NCI-H1048 (cell line): ENCODE results near the gene GREB1L.

Experiments
- DNase-seq: peaks from one replicate; lab custom pipeline; 2025; lab: John Stamatoyannopoulos, UW

The GREB1L gene

DNA sequence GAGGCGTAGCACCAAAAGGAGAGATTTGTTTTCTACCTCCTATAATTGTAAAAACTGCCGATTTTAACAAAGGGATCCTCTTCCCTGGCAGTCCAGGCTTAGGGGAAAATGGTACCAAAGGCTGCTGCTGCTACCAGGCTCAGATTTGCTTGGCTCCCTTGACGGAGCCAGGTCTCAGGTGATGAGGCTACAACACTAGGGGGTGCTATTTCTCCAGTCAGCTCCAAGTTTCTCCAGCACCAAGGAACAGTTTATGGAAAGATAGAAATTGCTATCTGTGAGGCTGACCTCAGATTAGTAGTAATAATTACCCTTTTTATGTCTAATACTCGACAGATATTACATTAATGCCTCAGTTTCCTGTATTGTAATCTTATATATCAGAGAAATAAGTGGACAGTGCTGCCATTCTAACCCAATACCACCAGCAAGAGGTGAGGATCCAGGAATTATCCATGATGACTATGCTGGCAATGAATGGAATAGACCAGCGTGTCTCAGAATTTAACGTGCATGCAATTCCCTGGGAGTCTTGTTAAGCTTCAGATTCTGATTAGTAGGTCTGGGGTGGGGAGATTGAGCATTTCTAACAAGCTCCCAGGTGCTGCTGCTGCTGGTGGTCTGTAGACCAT, 247.2 kb downstream of the GREB1L start:
- DNase-seq, result peak; percentile 28

DNA sequence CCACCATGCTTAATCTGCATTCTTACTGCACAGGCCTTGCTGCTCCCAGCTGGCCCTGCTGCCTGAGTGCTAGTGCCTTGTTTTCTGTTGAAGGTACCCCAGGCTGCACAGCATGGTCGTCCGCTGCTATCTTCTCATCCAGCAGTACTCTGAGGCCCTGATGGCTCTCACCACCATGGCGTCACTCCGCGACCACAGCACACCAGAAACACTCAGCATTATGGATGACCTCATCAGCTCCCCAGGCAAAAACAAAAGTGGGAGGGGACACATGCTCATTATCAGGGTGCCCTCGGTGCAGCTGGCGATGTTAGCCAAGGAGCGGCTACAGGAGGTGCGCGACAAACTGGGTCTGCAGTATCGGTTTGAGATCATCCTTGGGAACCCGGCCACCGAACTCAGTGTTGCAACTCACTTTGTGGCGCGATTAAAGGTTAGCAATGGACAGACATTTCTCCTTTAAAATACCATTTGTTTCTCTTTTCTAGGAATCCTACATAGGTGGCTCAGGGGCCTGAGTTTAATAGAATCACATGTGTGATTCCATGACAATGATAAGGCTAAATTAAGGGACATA, 248.0 kb downstream of the GREB1L start:
- no peak for DNase-seq

DNA sequence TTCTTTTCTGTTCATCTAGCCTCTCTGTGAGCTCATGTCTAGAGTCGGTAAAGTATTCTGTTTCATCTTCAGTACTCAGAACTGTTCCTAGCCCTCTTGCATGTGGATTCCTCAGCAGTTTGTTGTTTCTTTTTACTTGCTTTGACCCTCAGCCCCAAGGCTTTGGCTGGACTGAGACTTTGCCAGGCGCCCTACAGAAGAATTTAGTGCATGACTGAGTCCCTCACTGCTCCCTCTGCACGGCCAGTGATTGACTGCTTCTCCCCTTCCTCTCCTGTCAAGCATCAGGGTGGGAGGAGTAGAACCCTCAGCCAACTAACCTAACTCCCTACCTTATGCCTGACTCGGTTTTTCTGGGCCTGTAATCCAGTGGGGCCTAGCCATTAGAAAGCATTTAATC, 248.7 kb downstream of the GREB1L start:
- no peak for DNase-seq

DNA sequence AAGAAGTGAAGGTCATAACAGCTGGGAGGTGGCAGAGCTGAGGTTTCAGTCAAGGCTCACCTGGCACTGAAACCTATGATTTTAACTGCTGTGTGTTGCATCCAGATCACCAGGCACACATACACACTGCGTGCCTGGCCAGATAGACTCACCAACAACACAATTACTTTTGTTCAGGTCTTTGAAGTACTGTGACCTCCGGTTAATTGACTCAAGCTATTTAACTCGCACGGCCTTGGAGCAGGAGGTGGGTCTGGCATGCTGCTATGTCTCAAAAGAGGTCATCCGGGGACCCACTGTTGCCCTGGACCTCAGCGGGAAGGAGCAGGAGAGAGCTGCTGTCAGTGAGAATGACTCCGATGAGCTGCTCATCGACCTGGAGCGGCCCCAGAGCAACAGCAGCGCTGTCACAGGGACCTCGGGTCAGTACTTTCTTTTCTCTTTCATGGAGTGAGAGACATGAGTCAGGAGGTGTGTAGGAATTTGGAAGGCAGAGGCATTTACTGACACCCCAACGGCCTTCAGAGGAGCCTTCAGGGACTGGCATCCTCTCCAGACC, 254.3 kb downstream of the GREB1L start:
- no peak for DNase-seq

DNA sequence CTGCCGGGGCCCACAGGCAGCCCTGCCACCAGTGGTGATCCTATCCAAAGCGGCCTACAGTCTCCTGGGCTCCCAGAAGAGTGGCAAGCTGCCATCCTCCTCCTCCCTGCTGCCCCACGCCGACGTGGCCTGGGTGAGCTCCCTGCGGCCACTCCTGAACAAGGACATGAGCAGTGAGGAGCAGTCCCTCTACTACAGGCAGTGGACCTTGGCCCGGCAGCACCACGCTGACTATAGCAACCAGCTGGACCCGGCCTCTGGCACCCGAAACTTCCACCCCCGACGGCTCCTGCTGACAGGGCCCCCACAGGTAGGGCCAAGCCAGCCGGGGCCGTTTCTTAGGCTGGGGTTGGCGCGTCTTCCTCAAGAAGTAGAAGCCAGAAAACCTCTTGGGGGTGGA, 258.0 kb downstream of the GREB1L start:
- DNase-seq, result no peak

DNA sequence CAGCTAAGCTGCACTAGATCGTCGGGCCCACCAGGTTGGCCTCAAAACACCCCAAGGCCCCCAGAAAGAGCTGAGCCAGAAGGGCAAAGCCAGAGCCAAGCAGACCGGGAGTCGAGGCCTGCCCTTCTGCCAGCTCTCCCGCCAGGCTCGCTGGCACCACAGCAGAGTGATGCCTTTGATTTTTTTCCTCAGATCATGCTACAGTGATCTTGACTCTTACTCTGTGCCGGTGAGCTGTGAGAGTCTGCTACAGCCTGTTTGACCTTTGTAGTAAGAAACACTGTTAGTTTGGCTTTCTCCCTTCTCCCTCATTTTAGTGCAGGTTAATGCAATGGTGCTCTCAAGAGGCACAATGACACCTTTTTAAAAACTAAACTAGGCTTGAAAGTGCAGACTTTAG, 260.6 kb downstream of the GREB1L start:
- no peak for DNase-seq

DNA sequence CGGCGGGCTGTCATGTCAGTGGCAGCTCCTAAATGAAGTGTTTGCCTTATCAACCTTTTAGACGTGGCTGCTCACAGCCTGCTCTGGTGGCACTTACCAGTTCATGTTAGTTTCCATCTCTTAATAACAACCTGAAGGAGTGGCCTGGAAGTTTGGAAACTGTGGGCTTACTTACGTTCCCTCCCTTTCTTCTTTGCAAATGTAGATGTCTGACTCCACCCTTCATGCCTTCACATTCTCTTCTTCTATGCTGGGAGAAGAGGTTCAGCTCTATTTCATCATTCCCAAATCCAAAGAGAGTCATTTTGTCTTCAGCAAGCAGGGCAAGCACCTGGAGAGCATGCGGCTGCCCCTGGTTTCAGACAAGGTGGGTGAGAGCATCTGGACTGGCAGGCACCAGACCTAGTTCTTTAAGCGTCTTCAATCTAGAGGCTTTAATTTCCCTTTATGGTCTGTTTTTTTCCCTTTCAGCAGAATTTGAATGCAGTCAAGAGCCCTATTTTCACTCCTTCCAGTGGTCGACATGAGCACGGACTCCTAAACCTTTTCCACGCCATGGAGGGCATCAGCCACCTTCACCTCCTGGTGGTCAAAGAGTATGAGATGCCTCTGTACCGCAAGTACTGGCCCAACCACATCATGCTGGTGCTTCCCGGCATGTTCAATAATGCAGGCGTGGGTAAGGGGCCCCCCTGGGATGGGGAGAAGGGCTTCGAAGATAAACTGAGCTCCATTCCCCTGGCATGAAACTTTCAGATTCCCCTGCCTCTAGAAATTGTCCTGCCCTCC, 266.1 kb downstream of the GREB1L start:
- DNase-seq, result no peak

DNA sequence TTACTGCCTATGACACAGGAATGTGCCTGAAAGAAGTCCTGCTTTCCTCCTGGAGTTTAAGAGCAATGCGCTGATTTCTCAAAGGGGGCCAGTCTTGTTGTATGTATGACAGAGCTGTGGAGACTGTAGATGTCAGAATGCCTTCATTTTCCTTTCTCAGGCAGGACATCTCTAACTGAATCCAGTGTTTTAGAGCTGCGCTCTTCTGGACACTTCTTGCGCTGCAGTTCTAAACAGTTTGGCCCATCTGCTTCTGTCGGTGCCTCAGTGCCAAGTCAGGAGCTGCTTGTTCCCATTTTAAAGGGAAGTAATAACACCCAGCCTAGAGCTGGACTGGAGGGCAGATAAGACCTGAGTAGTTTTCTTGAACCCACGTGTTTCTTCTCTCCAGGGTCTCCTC, 267.0 kb downstream of the GREB1L start:
- no peak for DNase-seq

DNA sequence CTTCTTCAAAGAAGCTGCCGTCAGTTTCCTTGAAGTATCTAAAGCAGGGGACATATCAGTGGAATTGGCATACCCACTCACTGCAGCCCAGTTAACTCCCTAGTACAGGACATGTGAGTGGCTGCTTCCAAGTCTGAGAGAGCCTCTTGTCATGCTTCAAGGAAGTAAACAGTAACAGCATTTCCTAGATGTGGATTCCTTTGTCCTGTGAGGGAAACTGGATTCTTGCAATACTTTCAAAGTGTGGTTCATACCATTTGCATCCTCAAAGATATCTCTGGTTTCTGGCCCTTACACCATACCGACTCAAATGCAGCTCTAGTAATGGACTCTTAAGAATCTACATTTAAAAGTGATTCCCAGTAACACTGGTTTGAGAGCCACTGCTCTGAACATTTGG, 271.3 kb downstream of the GREB1L start:
- no peak for DNase-seq

DNA sequence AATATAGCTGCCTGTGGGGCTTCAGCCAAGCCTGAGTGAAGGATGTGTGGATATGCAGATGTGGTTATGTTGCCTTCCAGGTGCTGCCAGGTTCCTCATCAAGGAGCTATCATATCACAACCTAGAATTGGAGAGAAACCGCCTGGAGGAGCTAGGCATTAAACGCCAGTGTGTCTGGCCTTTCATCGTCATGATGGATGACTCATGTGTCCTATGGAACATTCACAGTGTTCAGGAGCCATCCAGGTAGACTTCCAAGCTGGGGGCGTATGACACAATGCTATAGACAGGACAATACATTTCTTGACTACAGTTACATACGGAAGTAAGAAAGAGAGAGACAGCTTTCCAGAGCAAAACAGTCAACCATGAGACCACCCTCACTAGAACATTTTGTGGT, 271.7 kb downstream of the GREB1L start:
- DNase-seq, result no peak

DNA sequence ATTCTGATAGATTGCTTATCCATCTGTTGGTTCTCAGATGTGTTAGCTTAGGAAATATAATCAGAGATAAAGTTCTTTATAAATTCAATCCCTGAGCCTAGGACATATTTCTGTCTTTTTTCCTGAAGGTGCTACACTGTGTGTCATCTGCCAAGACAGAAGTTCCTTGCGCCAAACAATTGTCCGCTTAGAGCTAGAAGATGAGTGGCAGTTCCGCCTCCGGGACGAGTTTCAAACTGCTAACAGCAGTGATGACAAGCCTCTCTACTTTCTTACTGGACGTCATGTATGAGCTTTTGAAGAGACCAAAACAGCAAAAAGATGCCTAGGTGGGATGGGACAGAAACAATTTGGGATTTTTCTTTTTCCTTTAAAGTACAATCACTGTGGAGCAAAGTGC, 280.5 kb downstream of the GREB1L start:
- no peak for DNase-seq

DNA sequence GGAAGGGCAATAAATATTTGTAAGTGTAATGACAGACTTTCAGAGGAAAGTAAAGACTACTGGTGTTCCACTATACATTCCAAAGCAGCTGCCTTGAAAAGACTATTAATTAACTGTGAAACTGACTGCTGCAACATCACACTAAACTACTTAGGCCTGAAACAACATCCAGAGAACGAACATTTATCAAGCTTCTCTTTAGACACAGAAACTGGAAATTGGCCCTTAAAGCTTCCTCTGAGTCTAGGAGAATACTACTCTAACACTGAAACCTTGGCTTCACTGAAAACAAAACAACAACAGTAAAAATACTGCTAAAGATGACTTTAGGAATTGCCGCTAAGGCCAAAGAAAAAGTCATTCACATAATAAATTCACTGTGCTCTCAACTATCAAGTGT, 283.9 kb downstream of the GREB1L start:
- no peak for DNase-seq

DNA sequence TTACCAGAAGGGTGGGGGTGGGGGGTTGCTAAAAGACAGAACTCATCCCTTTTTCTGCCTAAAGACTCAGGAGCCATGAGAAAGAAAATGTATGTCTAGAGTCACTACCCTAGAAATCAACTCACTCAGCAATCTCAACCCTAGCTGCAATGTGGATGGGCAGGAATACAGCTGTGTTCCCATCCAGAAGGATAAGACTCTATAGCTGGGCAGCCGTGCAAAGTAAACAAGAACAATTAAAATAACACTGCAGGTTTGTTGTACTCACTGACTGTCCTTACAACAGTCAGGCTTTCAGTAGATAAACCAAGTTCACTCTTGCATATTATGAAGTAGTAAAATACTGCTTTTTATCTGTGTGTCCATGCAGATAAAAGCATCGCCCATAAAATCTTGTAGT, 284.4 kb downstream of the GREB1L start:
- DNase-seq, result no peak

DNA sequence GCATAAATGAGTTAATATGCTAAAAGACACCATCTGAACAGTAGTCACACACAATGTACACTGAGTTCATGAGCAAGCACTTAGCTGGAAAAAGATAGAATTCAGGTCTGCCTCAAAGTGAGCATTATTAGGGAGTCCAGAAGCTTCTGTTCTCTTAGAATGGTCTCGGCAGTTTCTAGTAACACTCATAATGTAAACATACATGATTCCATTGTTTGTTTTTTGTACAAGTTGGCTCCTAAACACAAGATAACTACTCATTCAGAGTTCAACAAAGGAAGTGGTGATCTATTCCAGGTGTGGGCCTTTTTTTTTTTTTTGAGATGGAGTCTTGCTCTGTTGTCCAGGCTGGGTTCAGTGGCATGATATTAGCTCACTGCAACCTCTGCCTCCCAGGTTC, 292.3 kb downstream of the GREB1L start:
- no peak for DNase-seq

DNA sequence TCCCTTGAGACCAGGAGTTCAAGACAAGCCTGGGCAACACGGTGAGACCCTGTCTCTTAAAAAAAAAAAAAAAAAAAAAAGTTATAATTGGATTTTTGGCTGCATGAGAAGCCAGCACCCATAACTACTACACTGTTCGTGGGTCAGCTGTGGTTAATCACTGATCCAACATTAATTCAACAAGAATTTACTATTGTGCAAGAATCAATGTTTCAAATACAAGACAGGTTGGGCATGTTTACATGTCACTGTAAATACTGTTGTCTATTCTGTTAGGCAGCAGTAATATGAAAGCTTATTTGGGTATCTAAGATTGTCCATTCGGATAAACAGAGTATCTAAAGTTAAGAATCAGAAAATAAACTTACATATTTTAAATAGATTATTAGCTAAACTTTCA, 296.2 kb downstream of the GREB1L start:
- DNase-seq, result no peak

DNA sequence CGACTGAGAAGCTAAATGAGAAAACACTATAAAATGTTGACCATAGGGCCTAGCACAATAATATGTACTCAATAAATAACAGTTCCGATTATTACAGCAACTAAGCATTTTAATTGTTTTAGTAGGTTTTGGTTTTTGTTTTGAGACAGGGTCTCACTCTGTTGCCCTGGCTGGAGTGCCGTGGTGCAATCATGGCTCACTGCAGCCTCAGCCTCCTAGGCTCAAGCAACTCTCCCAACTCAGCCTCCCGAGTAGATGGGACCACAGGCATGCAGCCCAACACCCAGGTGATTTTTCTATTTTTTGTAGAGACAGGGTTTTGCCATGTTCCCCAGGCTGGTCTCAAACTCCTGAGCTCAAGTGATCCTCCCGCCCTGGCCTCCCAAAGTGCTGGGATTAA, 304.4 kb downstream of the GREB1L start:
- no peak for DNase-seq

DNA sequence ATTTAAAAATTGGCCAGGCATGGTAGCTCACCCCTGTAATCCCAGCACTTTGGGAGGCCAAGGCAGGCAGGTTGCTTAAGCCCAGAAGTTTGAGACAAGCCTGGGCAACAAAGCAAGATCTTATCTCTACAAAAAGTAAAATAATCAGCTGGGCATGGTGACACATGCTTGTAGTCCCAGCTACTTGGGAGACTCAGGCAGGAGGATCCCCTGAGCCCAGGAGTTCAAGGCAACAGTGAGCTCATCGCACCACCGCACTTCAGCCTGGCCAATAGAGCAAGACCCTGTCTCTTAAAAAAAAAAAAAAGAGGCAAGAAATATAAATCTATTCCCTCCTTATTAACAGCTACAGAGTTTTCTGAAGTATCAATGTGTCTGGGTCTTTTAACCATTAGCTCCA, 306.6 kb downstream of the GREB1L start:
- no peak for DNase-seq

DNA sequence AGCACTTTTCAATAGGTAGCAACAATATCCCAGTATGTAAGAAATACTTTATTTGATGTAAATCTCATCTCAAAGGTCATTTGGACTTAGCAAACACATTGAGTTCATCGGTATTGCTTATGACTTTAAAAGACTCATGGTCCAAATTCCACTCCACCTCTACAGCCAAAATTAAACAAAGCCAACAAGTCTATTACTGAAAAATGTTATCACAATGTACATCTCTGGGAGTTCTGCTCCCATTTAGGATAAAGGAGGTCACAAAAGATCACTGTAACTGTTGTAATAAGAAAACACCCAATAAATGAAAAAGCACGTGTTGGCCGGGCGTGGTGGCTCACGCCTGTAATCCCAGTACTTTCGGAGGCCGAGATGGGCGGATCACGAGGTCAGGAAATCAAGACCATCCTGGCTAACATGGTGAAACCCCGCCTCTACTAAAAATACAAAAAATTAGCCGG, 308.5 kb downstream of the GREB1L start:
- DNase-seq, result no peak

DNA sequence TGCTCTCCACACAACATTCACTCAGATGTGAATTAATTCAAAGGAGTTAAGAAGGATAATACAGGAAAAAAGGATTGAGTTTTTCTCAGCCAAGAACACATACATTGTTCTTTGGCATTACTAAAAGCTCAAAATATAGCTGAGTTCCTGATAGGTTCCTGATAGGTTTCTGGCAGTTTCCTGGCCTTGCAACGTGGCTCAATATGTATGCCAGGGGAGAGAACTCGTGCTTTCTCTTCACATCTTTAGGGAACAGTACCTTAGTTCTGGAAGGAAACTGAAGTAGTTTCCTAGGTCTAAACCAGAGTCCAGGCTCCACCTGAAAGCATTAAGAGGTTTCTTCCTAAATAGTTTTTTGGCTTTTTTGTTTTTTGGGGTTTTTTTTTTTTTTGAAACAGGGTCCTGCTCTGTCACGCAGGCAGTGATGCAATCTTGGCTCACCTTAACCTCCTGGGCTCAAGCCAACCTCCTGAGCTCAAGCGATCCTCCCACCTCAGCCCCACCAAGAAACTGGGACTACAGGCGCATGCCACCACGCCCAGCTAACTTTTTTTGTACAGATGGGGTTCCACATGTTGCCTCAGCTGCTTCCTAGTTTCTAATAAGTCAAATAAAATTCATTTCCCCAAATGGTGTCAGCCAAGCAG, 315.7 kb downstream of the GREB1L start:
- no peak for DNase-seq

DNA sequence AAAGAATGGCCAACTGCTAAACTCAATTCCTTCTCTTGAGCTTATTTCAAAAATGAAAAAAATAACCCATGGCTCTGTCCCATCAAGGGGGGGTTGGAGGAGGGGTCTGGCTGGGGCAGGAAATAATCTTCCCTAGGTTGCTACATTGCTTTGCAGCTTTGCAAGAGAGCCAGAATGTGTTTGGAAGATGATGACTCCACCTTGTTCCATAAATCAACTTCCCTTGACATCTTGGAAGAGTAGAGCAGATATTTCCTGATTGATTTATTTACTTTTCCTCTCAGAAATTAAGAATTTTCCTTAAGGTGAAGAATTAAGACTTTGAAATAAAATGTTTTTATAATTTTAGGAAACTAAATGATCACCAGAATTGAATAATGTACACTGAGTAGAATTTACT, 317.2 kb downstream of the GREB1L start:
- no peak for DNase-seq

DNA sequence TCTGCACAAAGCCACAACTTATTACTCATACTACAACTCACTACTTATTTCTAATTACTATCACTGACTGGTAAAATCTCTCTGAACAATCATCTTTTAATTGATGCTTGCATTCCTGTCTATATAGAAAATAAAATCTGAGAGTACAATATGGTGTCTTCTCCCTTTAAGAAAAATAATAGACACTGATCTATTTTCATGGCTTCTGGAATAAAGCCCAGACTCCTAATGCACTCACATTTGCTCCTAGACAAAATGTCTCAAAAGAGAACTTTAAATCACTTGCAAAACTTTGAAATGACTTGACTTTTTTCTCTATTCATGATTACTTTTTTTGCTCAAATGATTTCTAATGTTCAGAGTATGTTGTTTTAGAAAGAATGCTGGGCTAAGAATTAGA, 329.7 kb downstream of the GREB1L start:
- DNase-seq, result no peak
